ENCODE data around the gene AGPAT3. TPM values are rescaled to one million over a fixed set of nuclear protein-coding genes. Genes with fewer than 3 reads are reported as not detected.

Gene AGPAT3
- total and polyA plus RNA-seq, 10 of the 15 experiments (the other 5 are each of a cell fraction or from before 2014, with no cell fraction given) = 1.2 to 110 (median 30.8) TPM

DNA sequence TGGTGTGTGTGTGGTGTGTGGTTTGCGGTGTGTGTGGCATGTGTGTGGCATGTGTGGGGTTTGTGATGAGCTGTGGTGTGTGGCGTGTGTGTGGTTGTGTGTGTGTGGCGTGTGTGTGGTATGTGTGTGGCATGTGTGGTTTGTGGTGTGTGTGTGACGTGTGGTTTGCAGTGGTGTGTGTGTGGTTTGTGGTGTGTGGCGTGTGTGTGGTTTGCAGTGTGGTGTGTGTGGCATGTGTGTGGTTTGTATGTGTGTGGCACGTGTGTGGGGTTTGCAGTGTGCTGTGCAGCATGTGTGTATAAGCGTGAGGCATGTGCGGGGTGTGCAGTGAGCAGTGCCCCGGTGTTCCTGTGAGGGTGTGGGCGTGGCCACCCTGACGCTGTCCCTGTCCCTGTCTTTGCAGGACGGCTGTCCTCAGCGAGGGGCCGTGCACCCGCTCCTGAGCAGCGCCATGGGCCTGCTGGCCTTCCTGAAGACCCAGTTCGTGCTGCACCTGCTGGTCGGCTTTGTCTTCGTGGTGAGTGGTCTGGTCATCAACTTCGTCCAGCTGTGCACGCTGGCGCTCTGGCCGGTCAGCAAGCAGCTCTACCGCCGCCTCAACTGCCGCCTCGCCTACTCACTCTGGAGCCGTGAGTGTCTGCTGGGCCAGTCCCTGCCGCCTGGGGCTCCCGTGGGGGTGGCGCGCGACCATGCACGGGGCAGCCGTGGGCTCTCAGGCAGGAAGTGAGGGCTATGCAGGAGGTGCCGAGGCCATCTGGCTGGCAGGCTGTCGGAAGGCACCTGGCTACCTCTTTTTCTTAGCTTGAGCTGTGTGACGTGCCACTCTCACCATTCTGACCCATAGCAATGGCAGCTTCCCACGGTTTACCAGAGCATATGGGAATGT is 94.5 kb downstream of the AGPAT3 start (continued):
- TF ChIP-seq EED (IDR thresholded peaks at IDR 0.05; ENCODE audit: low read depth) (no peak), TCF3 (IDR thresholded peaks at IDR 0.05; ENCODE audit: borderline replicate concordance, insufficient read depth, low read depth, low read length) (no peak), ZNF207 (IDR thresholded peaks at IDR 0.05; ENCODE audit: borderline replicate concordance) (no peak), TCF12 (IDR thresholded peaks at IDR 0.05; ENCODE audit: low read depth, low read length) (0 out of 2 replicates have a peak, but pooled peaks have one; percentile 11), SP1 (IDR thresholded peaks at IDR 0.05; ENCODE audit: low read depth, low read length) (no peak), EZH2 (IDR thresholded peaks at IDR 0.05; ENCODE audit: borderline replicate concordance, control insufficient read depth, low read depth, low read length) (no peak), MTA2 (IDR thresholded peaks at IDR 0.05; ENCODE audit: low read depth) (peak; percentile 22; the same call in 1 of the 2 replicates), ZNF274 (IDR thresholded peaks at IDR 0.05; ENCODE audit: insufficient read depth, insufficient read length) (no peak), EP300 (IDR thresholded peaks at IDR 0.05; ENCODE audit: borderline replicate concordance in 1 of 2, control insufficient read depth in 1 of 2, low read depth in 2 of 2, low read length in 2 of 2) (no peak), KAT2A (conservative IDR thresholded peaks at IDR 0.05; ENCODE audit: control insufficient read depth, low read depth, low read length) (no peak), JUNB (IDR thresholded peaks at IDR 0.05) (no peak), RAD51 (IDR thresholded peaks at IDR 0.05) (no peak), YBX1 (IDR thresholded peaks at IDR 0.05) (no peak), SREBF1 (IDR thresholded peaks at IDR 0.05; ENCODE audit: low read length) (no peak), RB1 (IDR thresholded peaks at IDR 0.05; ENCODE audit: borderline replicate concordance) (no peak), FOXK2 (IDR thresholded peaks at IDR 0.05) (no peak), EGR1 (IDR thresholded peaks at IDR 0.05; ENCODE audit: borderline replicate concordance in 1 of 2, low read depth in 2 of 2, low read length in 2 of 2) (no peak), STAT3 (IDR thresholded peaks at IDR 0.05; ENCODE audit: low read depth, low read length) (no peak), BCL11A (IDR thresholded peaks at IDR 0.05; ENCODE audit: low read depth, low read length) (0 out of 2 replicates have a peak, but pooled peaks have one; percentile 2), YY1 (IDR thresholded peaks at IDR 0.05; ENCODE audit: low read depth, low read length) (no peak), CHD4 (IDR thresholded peaks at IDR 0.05) (no peak), WRNIP1 (IDR thresholded peaks at IDR 0.05; ENCODE audit: borderline replicate concordance, low read depth, low read length) (no peak), CBX5 (IDR thresholded peaks at IDR 0.05; ENCODE audit: low read depth) (no peak)
- TF ChIP-seq, protein P1, sequence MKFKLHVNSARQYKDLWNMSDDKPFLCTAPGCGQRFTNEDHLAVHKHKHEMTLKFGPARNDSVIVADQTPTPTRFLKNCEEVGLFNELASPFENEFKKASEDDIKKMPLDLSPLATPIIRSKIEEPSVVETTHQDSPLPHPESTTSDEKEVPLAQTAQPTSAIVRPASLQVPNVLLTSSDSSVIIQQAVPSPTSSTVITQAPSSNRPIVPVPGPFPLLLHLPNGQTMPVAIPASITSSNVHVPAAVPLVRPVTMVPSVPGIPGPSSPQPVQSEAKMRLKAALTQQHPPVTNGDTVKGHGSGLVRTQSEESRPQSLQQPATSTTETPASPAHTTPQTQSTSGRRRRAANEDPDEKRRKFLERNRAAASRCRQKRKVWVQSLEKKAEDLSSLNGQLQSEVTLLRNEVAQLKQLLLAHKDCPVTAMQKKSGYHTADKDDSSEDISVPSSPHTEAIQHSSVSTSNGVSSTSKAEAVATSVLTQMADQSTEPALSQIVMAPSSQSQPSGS (IDR thresholded peaks at IDR 0.05; ENCODE audit: low read length) = no peak
- TF ChIP-seq, protein P2, sequence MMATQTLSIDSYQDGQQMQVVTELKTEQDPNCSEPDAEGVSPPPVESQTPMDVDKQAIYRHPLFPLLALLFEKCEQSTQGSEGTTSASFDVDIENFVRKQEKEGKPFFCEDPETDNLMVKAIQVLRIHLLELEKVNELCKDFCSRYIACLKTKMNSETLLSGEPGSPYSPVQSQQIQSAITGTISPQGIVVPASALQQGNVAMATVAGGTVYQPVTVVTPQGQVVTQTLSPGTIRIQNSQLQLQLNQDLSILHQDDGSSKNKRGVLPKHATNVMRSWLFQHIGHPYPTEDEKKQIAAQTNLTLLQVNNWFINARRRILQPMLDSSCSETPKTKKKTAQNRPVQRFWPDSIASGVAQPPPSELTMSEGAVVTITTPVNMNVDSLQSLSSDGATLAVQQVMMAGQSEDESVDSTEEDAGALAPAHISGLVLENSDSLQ (IDR thresholded peaks at IDR 0.05) = no peak
- TF ChIP-seq, protein P3, sequence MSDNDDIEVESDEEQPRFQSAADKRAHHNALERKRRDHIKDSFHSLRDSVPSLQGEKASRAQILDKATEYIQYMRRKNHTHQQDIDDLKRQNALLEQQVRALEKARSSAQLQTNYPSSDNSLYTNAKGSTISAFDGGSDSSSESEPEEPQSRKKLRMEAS (IDR thresholded peaks at IDR 0.05; ENCODE audit: low read depth, low read length) = no peak
- TF ChIP-seq, protein P4, sequence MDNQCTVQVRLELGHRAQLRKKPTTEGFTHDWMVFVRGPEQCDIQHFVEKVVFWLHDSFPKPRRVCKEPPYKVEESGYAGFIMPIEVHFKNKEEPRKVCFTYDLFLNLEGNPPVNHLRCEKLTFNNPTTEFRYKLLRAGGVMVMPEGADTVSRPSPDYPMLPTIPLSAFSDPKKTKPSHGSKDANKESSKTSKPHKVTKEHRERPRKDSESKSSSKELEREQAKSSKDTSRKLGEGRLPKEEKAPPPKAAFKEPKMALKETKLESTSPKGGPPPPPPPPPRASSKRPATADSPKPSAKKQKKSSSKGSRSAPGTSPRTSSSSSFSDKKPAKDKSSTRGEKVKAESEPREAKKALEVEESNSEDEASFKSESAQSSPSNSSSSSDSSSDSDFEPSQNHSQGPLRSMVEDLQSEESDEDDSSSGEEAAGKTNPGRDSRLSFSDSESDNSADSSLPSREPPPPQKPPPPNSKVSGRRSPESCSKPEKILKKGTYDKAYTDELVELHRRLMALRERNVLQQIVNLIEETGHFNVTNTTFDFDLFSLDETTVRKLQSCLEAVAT (IDR thresholded peaks at IDR 0.05) = peak; percentile 94
